Epidermal melanocyte (primary cell): Measurements from ENCODE around the gene WFIKKN1.

Source experiments
- DNase-seq: peaks from one replicate; pipeline ENCODE4 v3.0.0; 2011; ENCODE audit warnings: low spot score; ENCODE audit not compliant: insufficient read length

The WFIKKN1 gene

DNA sequence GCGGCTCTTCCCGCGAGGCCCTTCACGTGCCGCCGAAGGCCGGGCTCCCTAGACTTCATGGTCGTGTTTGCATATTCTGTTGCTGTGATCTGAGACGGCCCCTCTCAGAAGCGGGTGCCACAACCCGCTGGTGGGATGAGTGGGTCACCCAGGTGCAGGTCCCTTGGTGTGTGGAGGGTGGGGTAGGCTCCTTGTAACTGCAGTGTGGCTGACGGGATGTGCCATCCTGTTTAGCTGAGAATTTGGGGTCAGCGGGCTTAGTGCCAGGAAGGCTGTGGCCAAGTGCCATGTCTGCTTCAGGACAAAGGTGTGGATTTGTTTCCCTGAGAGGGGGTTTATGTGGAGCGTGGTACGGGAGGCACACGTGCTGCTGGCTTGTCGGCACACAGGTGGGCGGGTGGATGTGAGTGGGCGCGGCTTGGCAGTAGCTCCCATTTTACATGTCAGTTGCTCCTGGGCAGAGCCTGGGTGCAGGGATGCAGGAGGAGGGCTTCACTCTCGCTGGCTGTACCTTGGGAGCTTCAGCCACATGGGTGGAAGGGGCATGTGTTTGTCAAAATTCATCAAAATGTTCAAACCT is 9.2 kb upstream of the WFIKKN1 start:
- DNase-seq = no peak

DNA sequence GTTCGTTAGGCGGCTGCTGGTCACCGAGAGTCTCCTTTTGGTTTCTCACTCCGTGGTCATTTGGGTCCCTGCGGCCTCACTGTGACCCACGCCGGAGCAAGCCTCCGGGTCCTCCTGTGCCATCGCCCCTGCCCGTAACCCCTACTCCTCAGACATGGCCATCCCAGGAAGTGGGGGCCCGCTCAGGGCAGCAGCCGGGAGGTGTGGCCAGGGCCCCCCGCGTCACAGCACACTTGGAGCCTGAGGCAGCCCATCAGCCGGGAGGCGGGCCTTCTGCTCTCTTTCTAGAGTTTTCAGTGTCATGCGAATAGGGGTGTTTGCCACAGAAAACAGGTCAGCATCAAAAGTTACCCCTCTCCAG is 7.9 kb upstream of the WFIKKN1 start:
- DNase-seq = no peak

GRCh38 chr16:624526-625070 is 6.2 kb upstream of the WFIKKN1 start:
- no peak for DNase-seq

DNA sequence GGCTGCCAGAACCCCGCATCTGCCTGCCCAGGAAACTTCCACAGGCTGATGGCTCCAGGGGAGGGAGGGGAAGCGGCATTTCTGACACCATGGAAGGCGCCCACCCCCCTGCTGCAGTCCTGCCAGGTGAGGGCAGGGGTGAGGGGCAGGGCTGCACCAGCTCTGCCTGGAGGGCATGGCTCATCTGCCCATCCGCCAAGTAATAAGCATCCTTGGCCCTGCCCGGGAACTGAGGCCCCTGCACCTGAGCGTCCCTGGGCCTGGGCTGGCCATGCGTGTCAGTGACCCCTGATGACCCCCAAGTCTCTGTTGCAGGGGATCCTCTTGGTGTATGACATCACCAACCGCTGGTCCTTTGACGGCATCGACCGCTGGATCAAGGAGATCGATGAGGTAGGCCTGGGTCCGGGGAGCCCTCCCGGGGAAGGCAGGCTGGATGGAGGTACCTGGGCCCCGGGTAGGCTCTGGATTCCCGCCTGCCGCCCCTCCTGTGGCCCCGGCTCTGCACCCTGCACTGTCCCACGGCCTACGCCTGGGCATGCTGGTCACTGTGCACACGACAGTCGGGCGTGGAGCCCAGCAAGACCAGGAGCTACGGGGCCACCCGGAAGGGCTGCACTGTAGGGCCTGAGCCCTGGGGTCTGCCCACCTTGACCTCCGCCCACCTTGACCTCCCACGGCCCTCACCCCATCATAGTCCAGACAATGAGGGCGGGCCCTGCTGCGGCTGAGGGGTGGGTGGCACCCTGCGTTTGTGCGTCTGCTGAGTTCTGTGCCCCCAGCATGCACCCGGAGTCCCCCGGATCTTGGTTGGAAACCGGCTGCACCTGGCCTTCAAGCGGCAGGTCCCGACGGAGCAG is 5.4 kb upstream of the WFIKKN1 start:
- no peak for DNase-seq

DNA sequence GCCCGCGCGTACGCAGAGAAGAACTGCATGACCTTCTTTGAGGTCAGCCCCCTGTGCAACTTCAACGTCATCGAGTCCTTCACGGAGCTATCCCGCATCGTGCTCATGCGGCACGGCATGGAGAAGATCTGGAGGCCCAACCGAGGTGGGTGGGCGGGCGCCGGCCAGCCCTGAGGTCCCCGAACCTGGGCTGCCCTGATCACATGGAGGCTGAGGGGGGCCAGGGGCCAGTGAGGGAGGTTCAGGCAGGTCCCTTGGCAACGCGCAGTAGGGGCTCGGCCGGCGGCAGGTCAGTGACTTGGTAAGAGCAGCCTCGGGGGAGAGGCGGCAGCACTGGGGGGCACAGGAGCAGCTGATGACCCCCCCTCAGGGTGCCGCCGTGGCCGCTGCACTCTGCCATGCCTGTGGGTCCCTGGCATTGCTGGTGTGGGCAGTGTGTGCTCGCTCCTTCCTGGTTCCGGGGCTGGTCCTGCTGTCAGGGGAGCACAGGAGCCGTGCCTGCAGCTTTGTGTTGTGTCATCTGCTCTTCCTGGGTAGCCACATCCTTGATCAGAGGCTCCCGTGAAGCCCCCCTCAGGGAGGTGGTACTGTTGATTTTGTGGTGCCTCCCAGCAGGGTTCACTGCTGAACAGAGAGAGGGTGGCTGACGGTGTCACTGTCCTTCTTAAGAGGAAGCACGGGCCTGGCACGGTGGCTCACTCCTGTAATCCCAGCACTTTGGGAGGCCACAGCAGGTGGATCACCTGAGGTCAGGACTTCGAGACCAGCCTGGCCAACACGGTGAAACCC is 4.6 kb upstream of the WFIKKN1 start:
- DNase-seq = no peak

DNA sequence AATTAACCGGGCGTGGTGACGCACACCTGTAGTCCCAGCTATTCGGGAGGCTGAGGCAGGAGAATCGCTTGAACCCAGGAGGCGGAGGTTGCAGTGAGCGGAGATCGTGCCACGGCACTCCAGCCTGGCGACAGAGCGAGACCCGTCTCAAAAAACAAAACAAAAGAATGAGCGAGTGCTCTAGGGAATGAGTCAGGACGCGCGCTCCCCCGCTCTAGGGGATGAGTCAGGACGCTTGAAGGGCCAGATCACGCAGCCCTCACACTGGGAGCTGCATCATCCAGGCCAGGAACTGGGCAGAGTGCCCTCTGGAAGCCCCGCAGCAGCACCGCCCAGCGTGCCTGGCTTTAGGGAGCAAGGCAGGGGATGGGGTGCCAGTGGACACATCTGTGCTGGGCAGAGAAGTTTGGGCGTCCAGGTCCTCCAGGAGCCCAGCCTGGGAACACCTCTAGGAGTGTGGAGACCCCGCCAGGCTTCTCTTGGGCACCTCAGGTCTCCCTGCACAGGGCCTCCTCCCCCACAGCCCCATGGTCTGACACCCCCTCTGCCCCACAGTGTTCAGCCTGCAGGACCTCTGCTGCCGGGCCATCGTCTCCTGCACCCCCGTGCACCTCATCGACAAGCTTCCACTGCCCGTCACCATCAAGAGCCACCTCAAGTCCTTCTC is 3.9 kb upstream of the WFIKKN1 start:
- no peak for DNase-seq

- no peak for DNase-seq
Measured at GRCh38 chr16:627454-628239, 3.1 kb upstream of the WFIKKN1 start.

DNA sequence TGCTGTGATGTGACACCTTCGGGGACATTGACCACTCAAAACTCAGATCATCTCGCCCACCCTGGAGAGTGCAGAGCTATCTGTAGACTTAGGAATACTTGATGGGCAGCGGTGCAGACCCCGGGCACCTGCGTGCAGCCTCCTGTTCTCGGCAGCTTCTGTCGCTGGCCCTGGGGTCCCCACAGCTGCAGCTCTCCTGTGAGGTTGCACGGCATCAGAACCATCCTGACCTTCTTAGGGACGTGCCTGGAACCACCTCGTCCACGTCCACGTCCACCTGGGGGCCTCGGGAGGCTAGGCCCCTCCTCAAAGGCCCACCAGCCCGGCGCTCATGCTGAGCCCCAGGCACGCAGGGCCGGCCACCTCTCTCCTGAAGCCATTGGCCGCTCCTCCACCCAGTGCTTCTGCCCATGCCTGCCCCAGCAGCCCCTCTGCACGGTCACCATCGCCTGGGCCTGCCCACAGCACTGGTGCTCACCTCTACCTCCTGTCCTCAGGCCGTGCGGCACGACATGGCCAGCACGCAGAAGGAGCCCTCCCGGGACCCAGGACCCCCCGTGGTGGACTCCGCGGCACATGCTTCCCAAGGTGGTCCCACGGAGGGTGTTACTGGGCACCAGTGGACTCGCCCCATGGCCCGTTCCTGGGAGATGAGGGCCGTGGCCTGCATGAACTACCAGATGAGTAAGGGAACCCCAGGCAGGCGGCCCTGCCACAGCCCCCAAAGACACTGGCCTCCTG is 2.3 kb upstream of the WFIKKN1 start:
- DNase-seq = no peak

- DNase-seq = no peak
Measured at GRCh38 chr16:629185-629832, 1.5 kb upstream of the WFIKKN1 start.

- DNase-seq = no peak
Measured at GRCh38 chr16:629833-630248, 944 bp upstream of the WFIKKN1 start.

DNA sequence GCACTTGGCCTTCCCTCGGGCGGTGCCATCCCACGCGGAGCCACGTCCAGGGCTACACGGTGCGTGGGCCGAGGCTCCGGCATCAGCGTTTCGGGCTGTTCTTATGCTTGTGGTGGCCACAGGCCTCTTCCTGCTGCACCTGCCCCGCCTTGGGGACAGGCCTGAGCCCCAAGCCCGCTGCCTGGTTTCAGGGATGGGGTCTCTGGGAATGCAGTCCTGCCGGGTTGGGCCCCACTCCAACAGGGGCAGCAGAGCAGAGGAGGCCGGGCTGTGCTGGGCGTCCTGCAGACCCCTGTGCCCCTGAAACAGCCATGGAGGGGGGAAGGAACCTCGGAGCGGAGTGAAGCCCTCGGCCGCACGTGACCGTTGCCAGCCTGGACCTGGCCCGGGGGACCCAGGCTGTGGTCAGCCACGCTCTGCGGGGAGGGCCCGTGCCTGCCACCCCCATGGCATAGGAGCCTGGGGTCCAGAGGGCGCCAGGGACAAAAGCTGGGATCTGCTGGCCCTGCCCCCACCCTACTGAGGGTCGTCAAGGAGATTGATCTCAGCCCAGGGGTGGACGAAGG is 453 bp upstream of the WFIKKN1 start:
- DNase-seq = no peak

DNA sequence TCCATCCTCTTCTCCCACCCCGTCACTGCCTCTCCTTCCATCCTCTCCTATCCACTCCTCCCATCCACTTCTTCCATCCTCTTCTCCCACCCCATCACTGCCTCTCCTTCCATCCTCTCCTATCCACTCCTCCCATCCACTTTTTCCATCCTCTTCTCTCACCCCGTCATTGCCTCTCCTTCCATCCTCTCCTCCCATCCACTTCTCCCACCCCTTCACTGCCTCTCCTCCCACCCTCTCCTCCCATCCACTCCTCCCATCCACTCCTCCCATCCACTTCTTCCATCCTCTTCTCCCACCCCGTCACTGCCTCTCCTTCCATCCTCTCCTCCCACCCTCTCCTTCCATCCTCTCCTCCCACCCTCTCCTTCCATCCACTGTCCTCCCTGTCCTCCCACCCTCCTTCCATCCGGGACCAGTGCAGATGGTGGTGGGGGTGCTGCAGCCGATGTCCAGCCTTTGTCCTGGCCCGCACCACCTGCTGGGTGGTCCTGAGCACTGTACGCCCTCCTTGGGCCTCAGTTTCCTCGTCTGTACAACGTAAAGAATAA is 1.1 kb downstream of the WFIKKN1 start:
- DNase-seq = no peak

GRCh38 chr16:632486-633335 is 1.9 kb downstream of the WFIKKN1 start:
- no peak for DNase-seq

- DNase-seq = no peak
Measured at GRCh38 chr16:633336-634050, 2.7 kb downstream of the WFIKKN1 start.

DNA sequence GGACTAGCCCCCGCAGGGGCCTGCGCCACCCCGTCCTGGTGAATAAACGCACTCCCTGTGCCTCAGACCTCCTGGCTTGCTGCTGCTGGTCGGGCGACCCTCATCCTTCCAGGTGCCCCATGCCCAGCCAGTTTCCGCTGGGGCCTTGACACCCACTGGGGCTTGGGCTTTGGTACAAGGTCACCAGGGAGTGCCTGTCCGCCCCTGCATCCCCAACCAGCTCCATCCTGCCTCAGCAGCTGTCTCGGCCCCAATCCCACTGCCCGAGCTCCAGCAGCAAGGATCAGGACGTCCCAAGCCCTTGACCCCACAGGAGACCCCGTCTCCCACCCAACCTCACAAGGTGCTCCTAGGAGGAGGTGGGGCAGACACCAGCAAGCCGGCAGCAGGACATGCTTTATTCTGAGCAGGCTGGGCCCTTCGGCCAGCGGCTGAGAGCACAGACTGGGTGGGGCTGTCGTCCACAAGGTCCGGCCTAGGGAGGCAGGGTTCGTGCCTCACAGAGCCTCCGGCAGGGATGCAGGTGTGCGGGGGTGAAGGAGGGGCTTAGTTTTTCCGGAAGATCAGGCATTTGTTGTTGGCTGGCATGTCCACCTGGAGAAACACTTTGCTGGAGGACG is 3.4 kb downstream of the WFIKKN1 start:
- no peak for DNase-seq

- no peak for DNase-seq
Measured at GRCh38 chr16:634996-635395, 4.2 kb downstream of the WFIKKN1 start.
